Panc1 (cell line): Measurements from ENCODE around the gene MICAL2.

Source experiments
- CTCF ChIP-seq: fragments of 450-650 bp; IDR thresholded peaks from 2 replicates; pipeline ENCODE4 v1.5.1; 2017; ENCODE audit warnings: mild to moderate bottlenecking
- POLR2AphosphoS5 ChIP-seq: IDR thresholded peaks from 2 replicates; pipeline ENCODE4 v1.6.1; 2012; ENCODE audit warnings: mild to moderate bottlenecking, low read depth, low read length, moderate library complexity
- REST ChIP-seq, 2 experiments: IDR thresholded peaks; 2 replicates each; pipeline ENCODE4 v1.6.1; 2011 to 2012; ENCODE audit warnings: low read depth in 2 of 2, control low read depth in 1 of 2, low read length in 1 of 2, mild to moderate bottlenecking in 1 of 2, moderate library complexity in 1 of 2; ENCODE audit not compliant: insufficient read depth in 1 of 2
- SIN3A ChIP-seq: IDR thresholded peaks from 2 replicates; pipeline ENCODE4 v1.6.1; 2012; ENCODE audit warnings: low read depth, mild to moderate bottlenecking, low read length, moderate library complexity, borderline replicate concordance; ENCODE audit not compliant: insufficient read depth

- TF ChIP-seq CTCF (no peak), SIN3A (no peak), REST (IDR thresholded peaks at IDR 0.05; ENCODE audit: insufficient read depth in 1 of 2, low read depth in 2 of 2, low read length in 1 of 2) (no peak), POLR2AphosphoS5 (no peak)
These were observed 19.6 kb upstream of the MICAL2 start for GRCh38 chr11:12090761-12091258.
